SK-N-SH treated with all-trans-retinoic acid at 6 μM for 48 hours (cell line): ENCODE results near the gene CNTN4.

ENCODE experiments used
- ARNTL ChIP-seq: fragments of 450-650 bp; formaldehyde crosslinking; IDR thresholded peaks from 2 replicates; pipeline ENCODE4 v1.5.0; 2020; ENCODE audit warnings: low read depth, mild to moderate bottlenecking, moderate library complexity, borderline replicate concordance
- ESRRG ChIP-seq: fragments of 250-450 bp; sonication (Bioruptor Pico); IDR thresholded peaks from 2 replicates; pipeline ENCODE4 v1.6.1; 2021; ENCODE audit warnings: mild to moderate bottlenecking
- ISL1 ChIP-seq: fragments of 250-450 bp; sonication (Bioruptor Pico); IDR thresholded peaks from 2 replicates; pipeline ENCODE4 v2.1.2; 2022; ENCODE audit warnings: mild to moderate bottlenecking, moderate library complexity
- PPARA ChIP-seq: fragments of 250-450 bp; sonication (Bioruptor Pico); IDR thresholded peaks from 2 replicates; pipeline ENCODE4 v1.5.0; 2020; ENCODE audit warnings: mild to moderate bottlenecking, borderline replicate concordance
- SNAI2 ChIP-seq: fragments of 250-450 bp; sonication (Bioruptor Pico); IDR thresholded peaks from 2 replicates; pipeline ENCODE4 v1.5.0; 2020; ENCODE audit warnings: mild to moderate bottlenecking, moderate library complexity
- ZFP3 ChIP-seq: fragments of 250-450 bp; sonication (Bioruptor Pico); IDR thresholded peaks from 2 replicates; pipeline ENCODE4 v1.5.0; 2020; ENCODE audit warnings: mild to moderate bottlenecking, moderate library complexity
- ZNF565 ChIP-seq: fragments of 450-650 bp; formaldehyde crosslinking; conservative IDR thresholded peaks from 2 replicates; pipeline ENCODE4 v1.5.0; 2020; ENCODE audit warnings: low read depth, mild to moderate bottlenecking, moderate library complexity
- TF ChIP-seq, protein P1 (sequence below): fragments of 250-450 bp; sonication (Bioruptor Pico); IDR thresholded peaks from 2 replicates; pipeline ENCODE4 v1.8.0; 2020; ENCODE audit warnings: mild to moderate bottlenecking, moderate library complexity, borderline replicate concordance
- TF ChIP-seq, protein P2 (sequence below): fragments of 250-450 bp; sonication (Bioruptor Pico); IDR thresholded peaks from 2 replicates; pipeline ENCODE4 v1.5.0; 2020; ENCODE audit warnings: mild to moderate bottlenecking, moderate library complexity
- TF ChIP-seq, protein P3 (sequence below): fragments of 250-450 bp; sonication (Bioruptor Pico); IDR thresholded peaks from 2 replicates; pipeline ENCODE4 v1.5.1; 2020; ENCODE audit warnings: low read depth, mild to moderate bottlenecking, moderate library complexity

DNA sequence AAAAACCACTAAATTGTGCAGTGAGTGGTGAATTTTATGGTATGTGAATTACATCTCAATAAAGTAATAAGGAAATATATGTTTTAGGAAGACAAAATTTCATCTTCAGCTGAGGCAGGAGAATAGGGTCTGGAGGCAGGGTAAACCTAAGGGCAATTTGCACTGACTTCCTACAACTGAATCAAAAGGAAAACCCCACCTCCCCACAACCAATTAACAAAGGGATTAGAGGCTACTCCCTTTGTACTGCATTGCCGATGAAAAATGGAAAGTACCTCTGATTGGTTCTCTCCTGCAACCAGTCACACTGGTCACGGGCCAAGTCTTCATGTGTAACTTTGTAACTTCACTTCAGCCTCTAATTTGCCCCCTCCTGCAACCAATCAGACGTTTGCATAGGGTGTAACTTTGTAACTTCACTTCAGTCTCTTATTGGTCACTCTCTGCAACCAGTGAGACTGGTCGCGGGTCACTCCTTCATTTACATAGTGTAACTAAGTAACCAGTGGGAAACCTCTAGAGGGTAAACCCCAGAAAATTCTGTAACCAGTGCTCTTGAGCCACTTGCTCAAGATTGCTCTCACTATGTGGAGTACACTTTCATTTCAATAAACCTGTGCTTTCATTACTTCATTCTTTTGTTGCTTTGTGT lies 244.5 kb downstream of the CNTN4 start:
- TF ChIP-seq PPARA (CRISPR knock-in tag): no peak
- TF ChIP-seq ESRRG: no peak
- TF ChIP-seq, protein P1, sequence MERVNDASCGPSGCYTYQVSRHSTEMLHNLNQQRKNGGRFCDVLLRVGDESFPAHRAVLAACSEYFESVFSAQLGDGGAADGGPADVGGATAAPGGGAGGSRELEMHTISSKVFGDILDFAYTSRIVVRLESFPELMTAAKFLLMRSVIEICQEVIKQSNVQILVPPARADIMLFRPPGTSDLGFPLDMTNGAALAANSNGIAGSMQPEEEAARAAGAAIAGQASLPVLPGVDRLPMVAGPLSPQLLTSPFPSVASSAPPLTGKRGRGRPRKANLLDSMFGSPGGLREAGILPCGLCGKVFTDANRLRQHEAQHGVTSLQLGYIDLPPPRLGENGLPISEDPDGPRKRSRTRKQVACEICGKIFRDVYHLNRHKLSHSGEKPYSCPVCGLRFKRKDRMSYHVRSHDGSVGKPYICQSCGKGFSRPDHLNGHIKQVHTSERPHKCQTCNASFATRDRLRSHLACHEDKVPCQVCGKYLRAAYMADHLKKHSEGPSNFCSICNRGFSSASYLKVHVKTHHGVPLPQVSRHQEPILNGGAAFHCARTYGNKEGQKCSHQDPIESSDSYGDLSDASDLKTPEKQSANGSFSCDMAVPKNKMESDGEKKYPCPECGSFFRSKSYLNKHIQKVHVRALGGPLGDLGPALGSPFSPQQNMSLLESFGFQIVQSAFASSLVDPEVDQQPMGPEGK (CRISPR knock-in tag): no peak
- TF ChIP-seq SNAI2 (CRISPR knock-in tag): no peak
- no peak for TF ChIP-seq ZNF565 (CRISPR knock-in tag)
- TF ChIP-seq, protein P2, sequence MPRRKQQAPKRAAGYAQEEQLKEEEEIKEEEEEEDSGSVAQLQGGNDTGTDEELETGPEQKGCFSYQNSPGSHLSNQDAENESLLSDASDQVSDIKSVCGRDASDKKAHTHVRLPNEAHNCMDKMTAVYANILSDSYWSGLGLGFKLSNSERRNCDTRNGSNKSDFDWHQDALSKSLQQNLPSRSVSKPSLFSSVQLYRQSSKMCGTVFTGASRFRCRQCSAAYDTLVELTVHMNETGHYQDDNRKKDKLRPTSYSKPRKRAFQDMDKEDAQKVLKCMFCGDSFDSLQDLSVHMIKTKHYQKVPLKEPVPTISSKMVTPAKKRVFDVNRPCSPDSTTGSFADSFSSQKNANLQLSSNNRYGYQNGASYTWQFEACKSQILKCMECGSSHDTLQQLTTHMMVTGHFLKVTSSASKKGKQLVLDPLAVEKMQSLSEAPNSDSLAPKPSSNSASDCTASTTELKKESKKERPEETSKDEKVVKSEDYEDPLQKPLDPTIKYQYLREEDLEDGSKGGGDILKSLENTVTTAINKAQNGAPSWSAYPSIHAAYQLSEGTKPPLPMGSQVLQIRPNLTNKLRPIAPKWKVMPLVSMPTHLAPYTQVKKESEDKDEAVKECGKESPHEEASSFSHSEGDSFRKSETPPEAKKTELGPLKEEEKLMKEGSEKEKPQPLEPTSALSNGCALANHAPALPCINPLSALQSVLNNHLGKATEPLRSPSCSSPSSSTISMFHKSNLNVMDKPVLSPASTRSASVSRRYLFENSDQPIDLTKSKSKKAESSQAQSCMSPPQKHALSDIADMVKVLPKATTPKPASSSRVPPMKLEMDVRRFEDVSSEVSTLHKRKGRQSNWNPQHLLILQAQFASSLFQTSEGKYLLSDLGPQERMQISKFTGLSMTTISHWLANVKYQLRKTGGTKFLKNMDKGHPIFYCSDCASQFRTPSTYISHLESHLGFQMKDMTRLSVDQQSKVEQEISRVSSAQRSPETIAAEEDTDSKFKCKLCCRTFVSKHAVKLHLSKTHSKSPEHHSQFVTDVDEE (CRISPR knock-in tag): no peak
- TF ChIP-seq ZFP3 (CRISPR knock-in tag): no peak
- no peak for TF ChIP-seq ISL1 (CRISPR knock-in tag)
- TF ChIP-seq, protein P3, sequence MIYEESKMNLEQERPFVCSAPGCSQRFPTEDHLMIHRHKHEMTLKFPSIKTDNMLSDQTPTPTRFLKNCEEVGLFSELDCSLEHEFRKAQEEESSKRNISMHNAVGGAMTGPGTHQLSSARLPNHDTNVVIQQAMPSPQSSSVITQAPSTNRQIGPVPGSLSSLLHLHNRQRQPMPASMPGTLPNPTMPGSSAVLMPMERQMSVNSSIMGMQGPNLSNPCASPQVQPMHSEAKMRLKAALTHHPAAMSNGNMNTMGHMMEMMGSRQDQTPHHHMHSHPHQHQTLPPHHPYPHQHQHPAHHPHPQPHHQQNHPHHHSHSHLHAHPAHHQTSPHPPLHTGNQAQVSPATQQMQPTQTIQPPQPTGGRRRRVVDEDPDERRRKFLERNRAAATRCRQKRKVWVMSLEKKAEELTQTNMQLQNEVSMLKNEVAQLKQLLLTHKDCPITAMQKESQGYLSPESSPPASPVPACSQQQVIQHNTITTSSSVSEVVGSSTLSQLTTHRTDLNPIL: no peak
- TF ChIP-seq ARNTL (CRISPR knock-in tag): no peak
